CD4-positive, alpha-beta T cell treated with Interleukin-10 for 1 hour (primary cell): Measurements from ENCODE around the gene TMEM156.
"Not testable (repeated sequence)": the region's sequence is repeated elsewhere in the genome, so short reads cannot be mapped to it uniquely, and the experiment has no call there.

Experiments used
- DNase-seq: peaks from one replicate; pipeline ENCODE4 v3.0.0-alpha.2; 2020

TMEM156 gene

GRCh38 chr4:38954727-38955126 is 77.5 kb downstream of the TMEM156 start:
- no peak for DNase-seq

DNA sequence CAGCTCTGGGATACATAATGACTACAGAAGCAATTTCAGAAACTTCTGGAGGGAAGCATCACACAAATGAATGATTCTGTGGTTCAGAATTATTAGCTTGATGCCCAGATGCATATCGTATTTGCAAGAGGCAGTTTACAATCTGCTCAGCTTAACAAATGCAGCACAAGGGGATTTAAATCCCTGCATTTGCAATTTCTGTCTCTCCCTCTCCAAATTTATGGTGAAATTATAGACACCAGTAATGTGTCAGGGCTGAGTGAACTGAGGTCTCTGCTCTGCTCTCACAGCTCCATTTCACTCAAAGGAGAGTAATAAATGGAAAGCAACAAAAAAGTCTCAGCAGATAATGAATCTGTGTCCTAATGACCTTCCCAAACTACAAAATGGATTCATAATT is 80.2 kb downstream of the TMEM156 start:
- no peak for DNase-seq

- DNase-seq = no peak
Observed at GRCh38 chr4:38951598-38951997, 80.6 kb downstream of the TMEM156 start.

- no peak for DNase-seq
Observed at GRCh38 chr4:38950734-38951133, 81.5 kb downstream of the TMEM156 start.

DNA sequence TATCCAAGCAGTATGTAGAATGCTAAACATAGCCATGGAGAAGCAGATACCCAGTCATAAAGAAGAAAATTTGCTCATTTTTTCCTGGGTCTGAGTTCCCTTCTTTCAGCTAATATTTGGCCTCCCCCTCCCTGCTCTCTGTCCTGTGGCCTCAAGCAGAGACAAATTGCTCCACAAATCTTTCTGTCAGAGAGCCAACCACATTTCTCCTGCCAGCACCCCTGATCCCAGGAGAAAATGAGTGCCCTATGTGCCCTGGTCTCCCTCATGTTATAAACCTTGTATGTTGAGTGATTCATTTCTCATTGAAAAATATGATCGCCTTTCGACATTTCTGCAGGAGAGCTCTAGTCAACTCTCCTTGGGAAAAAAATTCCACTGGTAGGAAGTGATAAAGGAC is 82.0 kb downstream of the TMEM156 start:
- no peak for DNase-seq

GRCh38 chr4:38949411-38950051 is 82.7 kb downstream of the TMEM156 start:
- peak; percentile 65 for DNase-seq

DNA sequence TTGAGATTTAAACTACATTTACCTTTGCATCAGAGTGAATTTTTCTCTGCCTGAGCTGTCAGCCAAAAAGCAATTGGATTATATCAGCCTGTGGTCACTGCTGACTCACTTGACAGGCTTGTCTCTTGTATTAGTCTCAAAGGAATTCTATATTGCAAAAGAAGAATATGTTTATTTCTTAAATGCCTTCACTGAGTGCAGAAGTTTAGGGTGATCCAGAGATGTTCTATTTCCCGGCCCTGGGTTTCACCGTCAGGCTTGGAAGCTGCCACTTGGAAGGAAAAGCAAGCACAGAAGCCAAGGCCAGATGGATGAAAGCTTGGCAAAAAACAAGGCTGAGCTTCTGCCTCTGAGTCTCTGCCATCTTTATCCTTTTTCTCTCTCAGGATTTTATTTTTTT is 83.7 kb downstream of the TMEM156 start:
- DNase-seq = no peak

DNA sequence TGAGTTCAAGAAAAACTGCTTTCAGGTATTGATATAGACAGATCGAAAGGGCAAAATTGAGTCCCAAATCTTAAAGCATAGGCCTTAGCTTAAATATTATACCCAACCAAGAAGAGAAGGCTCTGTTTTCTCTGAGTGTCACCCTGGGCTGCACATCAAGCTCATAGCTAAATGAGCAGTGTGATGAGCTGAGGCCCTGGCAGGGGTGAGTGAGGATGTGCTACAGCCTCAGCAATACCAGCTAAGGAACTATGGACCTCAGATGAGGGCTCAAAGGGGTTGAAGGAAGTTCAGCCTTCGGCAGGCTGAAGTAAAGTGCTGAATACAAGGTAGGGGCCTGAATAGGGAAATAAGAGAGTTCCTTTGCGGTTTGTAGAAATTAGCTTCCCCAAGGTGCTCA is 85.3 kb downstream of the TMEM156 start:
- no peak for DNase-seq

GRCh38 chr4:38944440-38944839 is 87.8 kb downstream of the TMEM156 start:
- DNase-seq = no peak

DNA sequence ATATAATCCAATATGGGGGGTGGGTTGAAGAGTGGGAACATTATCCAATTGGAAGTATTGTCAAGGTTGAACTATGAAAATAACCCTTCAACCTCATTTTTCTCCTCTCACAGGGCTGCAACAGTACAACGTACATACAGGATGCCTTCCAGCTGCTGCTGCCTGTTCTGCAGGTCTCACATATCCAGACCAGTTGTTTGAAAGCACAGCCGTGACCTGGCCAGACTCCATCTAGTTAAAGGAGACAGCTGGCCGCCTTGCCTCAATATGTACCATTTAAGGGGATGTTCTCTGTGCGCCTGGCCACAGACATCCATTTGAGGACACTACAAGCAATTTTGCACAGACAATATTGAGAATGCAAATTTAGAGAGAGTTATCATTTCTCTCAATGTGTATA is 88.9 kb downstream of the TMEM156 start:
- no peak for DNase-seq

- not testable (repeated sequence) for DNase-seq
Observed at GRCh38 chr4:38941906-38942305, 90.3 kb downstream of the TMEM156 start.

DNA sequence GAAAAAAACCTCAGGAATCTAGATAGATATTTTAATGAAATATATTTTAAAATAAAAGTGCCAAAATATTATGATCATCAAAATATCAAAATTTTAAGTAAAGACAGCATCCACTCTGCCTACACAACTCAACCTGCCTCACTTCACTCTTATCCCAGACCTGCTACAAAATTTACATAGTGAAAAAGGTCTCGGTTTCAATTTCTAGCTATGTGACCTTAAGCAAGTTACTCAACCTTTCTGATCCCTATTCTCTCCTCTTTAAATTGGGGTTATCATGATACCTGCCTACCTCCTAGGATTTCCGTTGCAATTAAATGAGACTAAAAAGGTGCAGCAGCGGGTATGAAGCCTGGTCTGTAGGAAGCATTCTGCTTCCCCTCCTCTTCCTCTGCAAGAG is 91.7 kb downstream of the TMEM156 start:
- DNase-seq = no peak

- no peak for DNase-seq
Observed at GRCh38 chr4:38939165-38939564, 93.0 kb downstream of the TMEM156 start.

- no peak for DNase-seq
Observed at GRCh38 chr4:38935391-38936073, 96.7 kb downstream of the TMEM156 start.

DNA sequence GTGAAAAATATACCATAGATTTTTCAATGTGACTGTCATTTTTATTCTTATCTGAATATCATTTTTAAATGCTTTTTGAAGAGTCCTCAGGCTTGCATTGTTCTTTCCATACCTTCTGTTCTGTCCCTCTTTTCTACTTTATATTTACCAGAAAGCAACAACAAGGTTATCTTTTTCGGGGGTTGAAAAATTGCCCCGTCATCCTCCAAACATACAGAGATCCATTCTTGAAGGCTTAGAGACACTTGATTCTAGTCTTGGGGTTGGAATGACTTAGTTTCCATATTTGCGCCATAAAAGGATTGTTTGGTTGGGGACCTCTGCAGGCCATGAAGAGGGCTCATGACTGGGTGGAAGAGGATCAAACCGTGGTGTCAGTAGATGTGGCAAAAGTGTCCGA is 101.1 kb downstream of the TMEM156 start:
- no peak for DNase-seq

DNA sequence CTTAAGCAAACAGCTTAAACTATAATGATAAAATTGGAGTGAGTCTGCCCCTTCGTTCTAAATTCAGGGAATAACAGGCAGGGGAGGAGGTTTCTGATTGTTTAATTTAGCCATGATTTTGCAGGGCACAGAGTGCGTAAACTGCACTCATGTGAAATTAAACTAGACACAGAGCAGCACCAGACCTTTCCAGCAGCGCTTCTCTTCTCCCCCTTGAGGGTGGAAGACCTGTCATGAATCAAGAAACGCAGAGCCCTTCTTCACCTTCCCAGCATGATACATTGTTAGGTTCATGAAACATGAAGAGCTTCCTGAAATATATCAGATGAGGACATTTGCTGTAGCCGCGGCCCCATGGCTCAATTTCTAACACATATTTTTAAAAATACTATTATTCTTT is 101.5 kb downstream of the TMEM156 start:
- DNase-seq = no peak

DNA sequence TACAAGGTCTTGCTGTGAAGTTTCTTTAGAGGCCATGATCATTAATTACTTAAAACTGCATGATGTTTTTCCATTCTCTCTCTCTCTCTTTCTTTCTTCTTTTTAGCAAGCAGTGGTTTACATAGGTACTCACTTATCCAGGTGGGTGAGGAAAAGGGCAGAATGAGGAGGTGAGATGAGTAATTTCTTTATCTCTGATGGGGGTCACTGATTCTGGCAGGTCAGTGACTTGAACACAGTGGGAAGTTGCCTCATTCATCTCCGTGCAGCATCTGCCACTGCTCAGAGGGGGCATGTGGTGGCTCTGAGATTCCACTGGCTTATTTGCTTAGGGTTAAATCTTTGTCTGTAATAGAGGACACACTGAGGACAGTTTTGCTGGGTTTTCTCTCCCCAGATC is 102.0 kb downstream of the TMEM156 start:
- DNase-seq = no peak

GRCh38 chr4:38928974-38929373 is 103.2 kb downstream of the TMEM156 start:
- no peak for DNase-seq

DNA sequence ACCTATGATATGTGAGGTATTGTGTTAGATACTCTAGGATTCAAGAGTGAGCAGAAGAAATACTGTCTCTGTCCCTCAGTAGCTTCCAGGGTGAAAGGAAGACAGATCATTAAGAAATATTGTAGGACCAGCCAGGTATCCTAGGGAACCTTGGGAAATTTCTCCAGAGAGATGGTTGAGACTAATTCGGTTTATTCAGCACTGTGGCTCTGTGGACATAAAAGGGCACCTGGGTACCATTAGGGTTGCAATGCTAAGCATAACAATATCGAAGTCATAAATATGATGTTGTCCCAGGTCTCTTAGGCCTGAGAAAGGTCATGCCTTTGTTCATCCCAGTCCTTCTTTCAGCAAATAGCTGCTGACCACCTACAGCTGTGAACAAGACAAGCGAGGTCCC is 103.6 kb downstream of the TMEM156 start:
- DNase-seq = no peak

- DNase-seq = no peak
Observed at GRCh38 chr4:38926896-38927295, 105.3 kb downstream of the TMEM156 start.

DNA sequence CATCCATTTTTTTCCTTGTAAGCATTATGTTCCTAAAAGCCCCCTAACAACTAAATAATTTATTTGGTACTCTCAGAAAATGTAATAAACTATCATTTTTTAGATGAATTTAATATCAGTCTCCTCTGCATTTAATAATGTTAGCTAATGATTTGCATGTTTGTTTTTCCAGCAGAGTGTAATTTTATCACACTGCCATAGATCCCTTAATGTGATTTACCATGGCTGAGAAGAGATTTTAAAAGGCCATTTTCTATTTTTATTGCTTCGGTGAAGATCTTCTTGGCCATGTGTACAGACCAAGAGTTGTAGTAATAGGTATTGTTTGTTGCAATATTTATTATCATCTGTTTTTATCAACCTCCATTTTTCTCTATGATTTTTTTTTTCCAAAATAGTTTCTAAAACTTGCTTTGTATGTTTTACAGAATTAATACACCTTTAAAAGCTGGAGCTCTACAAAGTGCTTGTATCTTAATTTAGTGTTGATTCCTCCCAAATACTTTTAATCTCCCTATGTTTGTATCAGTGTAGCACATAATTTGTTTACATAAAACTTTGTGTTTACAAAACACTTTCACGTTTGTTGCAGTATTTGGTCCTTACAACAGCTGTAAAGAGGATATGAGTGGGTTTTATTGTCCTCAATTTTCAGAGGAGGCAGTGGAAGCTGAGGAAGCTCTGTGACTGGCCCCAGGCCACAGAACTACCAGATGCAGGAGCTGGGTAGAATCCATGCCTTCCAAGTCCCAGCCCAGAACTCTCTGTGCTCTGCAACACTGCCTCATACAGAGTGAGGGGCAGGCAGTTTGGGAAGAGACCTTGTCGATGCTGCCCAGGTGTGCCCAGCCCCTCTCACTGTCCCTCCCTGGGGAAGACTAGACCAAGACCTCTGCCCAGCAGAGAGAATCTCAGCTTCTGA is 106.5 kb downstream of the TMEM156 start:
- DNase-seq = no peak

DNA sequence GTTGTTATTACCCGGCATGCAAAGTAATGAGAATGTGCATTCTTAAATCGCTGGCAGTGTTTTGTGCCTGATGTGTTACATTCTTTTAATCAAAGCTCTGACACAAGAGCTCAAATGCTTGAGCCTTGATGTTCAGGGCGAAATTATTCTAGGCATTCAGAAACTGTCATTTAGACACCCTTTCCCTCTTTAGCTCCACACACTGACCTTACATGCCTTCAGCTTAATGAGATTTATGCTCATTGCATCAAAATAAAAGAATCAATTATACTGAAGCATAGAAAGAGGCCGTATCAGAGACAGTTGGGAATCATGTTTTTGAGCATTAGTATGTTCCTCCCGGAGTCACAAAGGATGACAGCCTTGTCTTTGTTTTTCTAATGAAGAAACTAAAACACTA is 107.9 kb downstream of the TMEM156 start:
- DNase-seq = no peak

- DNase-seq = no peak
Observed at GRCh38 chr4:38923746-38924145, 108.5 kb downstream of the TMEM156 start.

DNA sequence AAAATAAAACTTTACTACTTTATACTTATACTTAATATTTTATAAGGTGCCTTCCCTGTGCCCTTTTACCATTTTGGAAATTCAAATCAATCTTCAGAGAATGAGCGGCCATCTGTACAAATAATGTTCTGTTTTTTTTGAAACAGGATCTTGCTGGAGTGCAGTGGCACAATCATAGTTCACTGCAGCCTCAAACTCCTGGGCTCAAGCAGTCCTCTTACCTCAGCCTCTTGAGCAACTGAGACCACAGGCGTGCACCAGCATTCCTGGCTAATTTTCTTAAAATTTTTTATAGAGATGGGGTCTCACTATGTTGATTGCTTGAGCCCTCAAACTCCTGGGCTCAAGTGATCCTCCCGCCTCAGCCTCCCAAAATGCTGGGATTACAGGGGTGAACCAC is 111.1 kb downstream of the TMEM156 start:
- no peak for DNase-seq
